Loucy (cell line): ENCODE data around the gene KDM5A.
"Not testable (repeated sequence)": the region's sequence is repeated elsewhere in the genome, so short reads cannot be mapped to it uniquely, and the experiment has no call there.

Experiments used
- H2AFZ ChIP-seq: fragments of 200-600 bp; sonication (generic); 2 replicates; pipeline ENCODE4 v1.6.0; 2016; ENCODE audit warnings: antibody characterized with exemption, mild to moderate bottlenecking, low read length, moderate library complexity
- H3F3A ChIP-seq: fragments of 200-600 bp; 2 replicates; pipeline ENCODE4 v1.6.0; 2016; ENCODE audit warnings: antibody characterized with exemption, low read depth, mild to moderate bottlenecking
- H3K27me3 ChIP-seq: fragments of 200-600 bp; sonication (generic); 2 replicates; pipeline ENCODE4 v1.6.1; 2014; ENCODE audit warnings: low read length, mild to moderate bottlenecking; ENCODE audit not compliant: insufficient read depth, poor library complexity, severe bottlenecking
- H3K36me3 ChIP-seq: fragments of 200-600 bp; sonication (generic); 2 replicates; pipeline ENCODE4 v1.6.1; 2016; ENCODE audit warnings: low read length; ENCODE audit not compliant: insufficient read depth
- H3K4me1 ChIP-seq: fragments of 200-600 bp; sonication (generic); 2 replicates; pipeline ENCODE4 v1.5.1; 2014; ENCODE audit warnings: low read length, mild to moderate bottlenecking; ENCODE audit not compliant: insufficient read depth, poor library complexity, severe bottlenecking
- H3K4me2 ChIP-seq: fragments of 200-600 bp; sonication (generic); 2 replicates; pipeline ENCODE4 v1.6.0; 2014; ENCODE audit warnings: antibody characterized with exemption, low read length, low read depth, mild to moderate bottlenecking; ENCODE audit not compliant: poor library complexity, severe bottlenecking
- H3K4me3 ChIP-seq: fragments of 200-600 bp; sonication (generic); 2 replicates; pipeline ENCODE4 v1.5.1; 2014; ENCODE audit warnings: low read length, mild to moderate bottlenecking, mixed read lengths; ENCODE audit not compliant: poor library complexity, severe bottlenecking
- H3K79me2 ChIP-seq: fragments of 200-600 bp; sonication (generic); 2 replicates; pipeline ENCODE4 v1.6.1; 2014; ENCODE audit warnings: low read length; ENCODE audit not compliant: insufficient read depth
- H3K9ac ChIP-seq: fragments of 200-600 bp; sonication (generic); 2 replicates; pipeline ENCODE4 v1.6.0; 2014; ENCODE audit warnings: mild to moderate bottlenecking, low read depth, low read length, moderate library complexity; ENCODE audit not compliant: poor library complexity, severe bottlenecking
- H3K9me2 ChIP-seq: fragments of 200-600 bp; sonication (generic); replicated peaks from 2 replicates; pipeline ENCODE4 v1.6.1; 2016; ENCODE audit warnings: low read depth, low read length, mixed read lengths
- H3K9me3 ChIP-seq: fragments of 200-600 bp; sonication (generic); 2 replicates; pipeline ENCODE4 v1.6.1; 2014; ENCODE audit warnings: mild to moderate bottlenecking, antibody characterized with exemption, low read length, low read depth; ENCODE audit not compliant: insufficient read depth
- H4K20me1 ChIP-seq: fragments of 200-600 bp; sonication (generic); 2 replicates; pipeline ENCODE4 v1.6.0; 2014; ENCODE audit warnings: antibody characterized with exemption, low read length, mild to moderate bottlenecking; ENCODE audit not compliant: insufficient read depth, poor library complexity, severe bottlenecking
- CTCF ChIP-seq: fragments of 200-600 bp; sonication (generic); conservative IDR thresholded peaks from 2 replicates; pipeline ENCODE4 v1.5.1; 2014; ENCODE audit warnings: mild to moderate bottlenecking, antibody characterized with exemption, low read length
- EZH2phosphoT487 ChIP-seq: fragments of 200-600 bp; IDR thresholded peaks from 2 replicates; pipeline ENCODE4 v1.6.1; 2018; ENCODE audit warnings: antibody characterized with exemption, mild to moderate bottlenecking, moderate library complexity, borderline replicate concordance

KDM5A gene

GRCh38 chr12:236445-236844, 152.7 kb downstream of the KDM5A start:
- TF ChIP-seq EZH2phosphoT487 (no peak), CTCF (no peak)
- H3K4me2 ChIP-seq = no peak overlapping the region
- H3K4me3 ChIP-seq = no peak overlapping the region
- no peaks in the 10 kb centered on the region for H3F3A ChIP-seq
- no peak overlapping the region for H3K9ac ChIP-seq
- H4K20me1 ChIP-seq = no peaks in the 10 kb centered on the region
- 0 out of 2 replicates have a peak, but pooled peaks cover 3% of the 10 kb centered on the region for H3K36me3 ChIP-seq
- no peaks in the 10 kb centered on the region for H3K27me3 ChIP-seq
- H3K9me3 ChIP-seq = peaks cover 13% of the 10 kb centered on the region; the same call in 1 of the 2 replicates
- H2AFZ ChIP-seq = no peak overlapping the region
- peaks cover 12% of the 10 kb centered on the region for H3K4me1 ChIP-seq
- H3K9me2 ChIP-seq = no peaks in the 10 kb centered on the region
- no peaks in the 10 kb centered on the region for H3K79me2 ChIP-seq

GRCh38 chr12:235967-236366, 153.2 kb downstream of the KDM5A start:
- not testable (repeated sequence) for H3K9me2 ChIP-seq, H3K9ac ChIP-seq, H2AFZ ChIP-seq, H3F3A ChIP-seq, H3K36me3 ChIP-seq, H4K20me1 ChIP-seq, H3K79me2 ChIP-seq, H3K4me3 ChIP-seq, H3K27me3 ChIP-seq, H3K4me2 ChIP-seq
- H3K4me1 ChIP-seq = peaks cover 12% of the 10 kb centered on the region
- H3K9me3 ChIP-seq = peaks cover 13% of the 10 kb centered on the region; the same call in 1 of the 2 replicates

- H3K36me3 ChIP-seq = 0 out of 2 replicates have a peak, but pooled peaks cover 3% of the 10 kb centered on the region
- no peak overlapping the region for H3K4me2 ChIP-seq
- peaks cover 12% of the 10 kb centered on the region for H3K4me1 ChIP-seq
- H3K79me2 ChIP-seq = no peaks in the 10 kb centered on the region
- no peak overlapping the region for H3K9ac ChIP-seq
- no peak overlapping the region for H3K4me3 ChIP-seq
- H3K9me3 ChIP-seq = peaks cover 13% of the 10 kb centered on the region; the same call in 1 of the 2 replicates
- no peaks in the 10 kb centered on the region for H3F3A ChIP-seq
- no peak overlapping the region for H2AFZ ChIP-seq
- TF ChIP-seq EZH2phosphoT487 (no peak), CTCF (no peak)
- no peaks in the 10 kb centered on the region for H4K20me1 ChIP-seq
- H3K27me3 ChIP-seq = no peaks in the 10 kb centered on the region
- no peaks in the 10 kb centered on the region for H3K9me2 ChIP-seq
These were observed 154.2 kb downstream of the KDM5A start for GRCh38 chr12:234891-235415.

GRCh38 chr12:234019-234418, 155.1 kb downstream of the KDM5A start:
- no peaks in the 10 kb centered on the region for H3K9me2 ChIP-seq
- H3K36me3 ChIP-seq = 0 out of 2 replicates have a peak, but pooled peaks cover 3% of the 10 kb centered on the region
- no peaks in the 10 kb centered on the region for H3K79me2 ChIP-seq
- H3K27me3 ChIP-seq = no peaks in the 10 kb centered on the region
- no peak overlapping the region for H3K4me3 ChIP-seq
- H3K4me1 ChIP-seq = peaks cover 12% of the 10 kb centered on the region
- H3K9ac ChIP-seq = no peak overlapping the region
- H3F3A ChIP-seq = no peaks in the 10 kb centered on the region
- peaks cover 13% of the 10 kb centered on the region; the same call in 1 of the 2 replicates for H3K9me3 ChIP-seq
- TF ChIP-seq EZH2phosphoT487 (no peak), CTCF (no peak)
- no peak overlapping the region for H3K4me2 ChIP-seq
- H2AFZ ChIP-seq = no peak overlapping the region
- no peaks in the 10 kb centered on the region for H4K20me1 ChIP-seq
